Retinal pigment epithelial cell (primary cell): ENCODE measurements around the gene STC2.

Experiments used
- DNase-seq: peaks from one replicate; pipeline ENCODE4 v3.0.0-alpha.2; 2010; ENCODE audit warnings: low read depth
- H3K4me3 ChIP-seq: 2 replicates; pipeline ENCODE4 v1.5.1; 2011; ENCODE audit warnings: mild to moderate bottlenecking, low read length, control low read depth, moderate library complexity
- CTCF ChIP-seq: conservative IDR thresholded peaks from 2 replicates; pipeline ENCODE4 v1.5.1; 2011; ENCODE audit warnings: low read depth, low read length, control low read depth, inconsistent platforms

The STC2 gene

GRCh38 chr5:173268750-173269432, 59.3 kb downstream of the STC2 start:
- no peak for TF ChIP-seq CTCF
- no peak overlapping the region for H3K4me3 ChIP-seq
- no peak for DNase-seq

GRCh38 chr5:173265433-173265832, 62.8 kb downstream of the STC2 start:
- no peak for TF ChIP-seq CTCF

More at GRCh38 chr5:173265433-173265832, 62.8 kb downstream of the STC2 start:
- H3K4me3 ChIP-seq, result no peak overlapping the region
- no peak for DNase-seq
